Measurements from ENCODE around the gene MTERF4. TPM values are rescaled to one million over a fixed set of nuclear protein-coding genes. Genes with fewer than 3 reads are reported as not detected.
"Not testable (repeated sequence)": the region's sequence is repeated elsewhere in the genome, so short reads cannot be mapped to it uniquely, and the experiment has no call there.

Gene MTERF4
- total RNA-seq, 4 donors from 2014 or later: 26.9 to 39.1 (median 34.5) TPM

DNA sequence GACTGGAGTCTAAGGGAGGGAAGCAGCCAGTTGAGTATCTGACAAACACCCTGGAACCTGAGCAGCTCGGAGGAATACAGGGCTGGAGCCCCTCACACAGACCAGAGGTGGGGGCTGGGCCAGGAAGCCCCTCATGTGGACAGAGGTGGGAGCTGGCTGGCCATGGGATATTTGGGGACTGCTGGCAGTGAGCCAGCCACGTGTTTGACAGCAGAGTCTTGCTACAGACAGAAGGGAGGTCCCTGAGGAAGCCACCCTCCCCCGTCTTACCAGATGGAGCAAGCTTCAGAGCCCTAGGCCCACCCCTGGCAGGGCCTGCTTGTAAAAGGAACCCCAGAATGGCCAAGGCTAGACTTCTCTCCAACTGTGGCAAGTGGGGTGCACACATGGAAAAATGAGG is 3.6 kb upstream of the MTERF4 start:
- no peak for ATAC-seq (ENCODE audit: low FRiP score)
- DNase-seq (ENCODE audit: low spot score): no peak
- TF ChIP-seq, protein P1, sequence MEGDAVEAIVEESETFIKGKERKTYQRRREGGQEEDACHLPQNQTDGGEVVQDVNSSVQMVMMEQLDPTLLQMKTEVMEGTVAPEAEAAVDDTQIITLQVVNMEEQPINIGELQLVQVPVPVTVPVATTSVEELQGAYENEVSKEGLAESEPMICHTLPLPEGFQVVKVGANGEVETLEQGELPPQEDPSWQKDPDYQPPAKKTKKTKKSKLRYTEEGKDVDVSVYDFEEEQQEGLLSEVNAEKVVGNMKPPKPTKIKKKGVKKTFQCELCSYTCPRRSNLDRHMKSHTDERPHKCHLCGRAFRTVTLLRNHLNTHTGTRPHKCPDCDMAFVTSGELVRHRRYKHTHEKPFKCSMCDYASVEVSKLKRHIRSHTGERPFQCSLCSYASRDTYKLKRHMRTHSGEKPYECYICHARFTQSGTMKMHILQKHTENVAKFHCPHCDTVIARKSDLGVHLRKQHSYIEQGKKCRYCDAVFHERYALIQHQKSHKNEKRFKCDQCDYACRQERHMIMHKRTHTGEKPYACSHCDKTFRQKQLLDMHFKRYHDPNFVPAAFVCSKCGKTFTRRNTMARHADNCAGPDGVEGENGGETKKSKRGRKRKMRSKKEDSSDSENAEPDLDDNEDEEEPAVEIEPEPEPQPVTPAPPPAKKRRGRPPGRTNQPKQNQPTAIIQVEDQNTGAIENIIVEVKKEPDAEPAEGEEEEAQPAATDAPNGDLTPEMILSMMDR (IDR thresholded peaks at IDR 0.05): no peak

DNA sequence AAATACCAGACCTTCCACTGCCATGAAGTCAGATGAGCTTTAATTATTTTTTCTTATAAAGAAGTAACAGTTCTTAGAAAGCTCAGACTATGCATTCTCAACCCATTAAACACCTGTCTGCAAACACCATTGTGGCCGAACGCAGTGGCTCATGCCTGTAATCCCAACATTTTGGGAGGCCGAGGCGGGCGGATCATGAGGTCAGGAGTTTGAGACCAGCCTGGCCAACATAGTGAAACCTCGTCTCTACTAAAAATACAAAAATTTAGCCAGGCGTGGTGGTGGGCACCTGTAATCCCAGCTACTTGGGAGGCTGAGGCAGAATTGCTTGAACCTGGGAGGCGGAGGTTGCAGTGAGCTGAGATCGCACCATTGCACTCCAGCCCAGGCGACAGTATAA is 2.5 kb upstream of the MTERF4 start:
- ATAC-seq (ENCODE audit: low FRiP score); DNase-seq (ENCODE audit: low spot score): not testable (repeated sequence)

DNA sequence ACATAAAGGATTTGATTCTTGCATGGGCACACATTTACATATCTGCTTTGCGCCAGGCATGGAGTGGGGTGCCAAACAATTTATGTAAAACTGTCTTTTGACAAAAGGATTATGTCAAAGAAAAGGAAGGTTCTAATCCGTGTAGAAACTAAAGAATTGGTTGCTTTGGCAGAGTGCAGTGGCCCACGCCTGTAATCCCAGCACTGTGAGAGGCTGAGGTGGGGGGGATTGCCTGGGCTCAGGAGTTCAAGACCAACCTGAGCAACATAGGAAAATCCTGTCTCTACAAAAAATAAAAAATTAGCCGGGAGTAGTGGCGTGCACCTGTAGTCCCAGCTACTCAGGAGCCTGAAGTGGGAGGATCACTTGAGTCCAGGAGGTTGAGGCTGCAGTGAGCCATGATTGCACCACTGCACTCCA is 1.1 kb upstream of the MTERF4 start:
- DNase-seq (ENCODE audit: low spot score) (no peak), ATAC-seq (ENCODE audit: low FRiP score) (no peak)
- TF ChIP-seq, protein P1 (IDR thresholded peaks at IDR 0.05): no peak

DNA sequence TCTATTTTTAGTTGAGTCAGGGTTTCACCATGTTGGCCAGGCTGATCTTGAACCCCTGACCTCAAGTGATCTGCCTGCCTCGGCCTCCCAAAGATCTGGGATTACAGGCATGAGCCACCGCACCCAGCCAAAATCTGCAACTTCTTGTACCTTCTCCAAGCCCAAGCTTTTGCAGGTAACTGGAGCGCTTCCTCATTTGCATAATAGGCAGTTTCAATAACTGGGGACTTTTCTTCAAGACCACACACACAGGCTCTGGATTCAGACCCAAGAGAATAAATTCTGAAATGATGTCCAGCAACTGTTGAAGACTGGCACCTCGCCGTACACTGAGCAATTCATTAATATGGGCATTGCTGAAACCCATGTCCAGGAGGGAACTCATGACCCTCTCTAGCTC is 2.8 kb downstream of the MTERF4 start:
- ATAC-seq (ENCODE audit: low FRiP score): no peak
- TF ChIP-seq, protein P1 (IDR thresholded peaks at IDR 0.05): no peak
- DNase-seq (ENCODE audit: low spot score): no peak

DNA sequence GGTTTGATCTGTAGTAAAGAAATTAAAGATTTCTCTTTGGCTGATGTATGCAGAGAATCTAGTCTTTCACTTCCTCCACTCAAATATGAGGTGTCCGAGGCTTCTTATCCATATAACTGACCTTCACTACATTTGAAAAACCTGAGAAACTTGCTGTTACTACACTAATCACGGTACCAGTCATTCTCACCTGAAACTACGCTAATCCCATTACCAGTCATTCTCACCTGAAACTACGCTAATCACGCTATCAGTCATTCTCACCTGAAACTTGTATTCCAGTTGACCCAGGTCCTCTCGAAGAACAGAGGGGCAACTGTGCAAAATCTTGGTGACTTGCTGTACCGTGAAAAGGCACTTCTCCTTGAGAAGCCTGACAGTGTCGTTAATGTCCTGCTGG is 5.1 kb downstream of the MTERF4 start:
- DNase-seq (ENCODE audit: low spot score): no peak
- TF ChIP-seq, protein P1 (IDR thresholded peaks at IDR 0.05): no peak
- no peak for ATAC-seq (ENCODE audit: low FRiP score)

DNA sequence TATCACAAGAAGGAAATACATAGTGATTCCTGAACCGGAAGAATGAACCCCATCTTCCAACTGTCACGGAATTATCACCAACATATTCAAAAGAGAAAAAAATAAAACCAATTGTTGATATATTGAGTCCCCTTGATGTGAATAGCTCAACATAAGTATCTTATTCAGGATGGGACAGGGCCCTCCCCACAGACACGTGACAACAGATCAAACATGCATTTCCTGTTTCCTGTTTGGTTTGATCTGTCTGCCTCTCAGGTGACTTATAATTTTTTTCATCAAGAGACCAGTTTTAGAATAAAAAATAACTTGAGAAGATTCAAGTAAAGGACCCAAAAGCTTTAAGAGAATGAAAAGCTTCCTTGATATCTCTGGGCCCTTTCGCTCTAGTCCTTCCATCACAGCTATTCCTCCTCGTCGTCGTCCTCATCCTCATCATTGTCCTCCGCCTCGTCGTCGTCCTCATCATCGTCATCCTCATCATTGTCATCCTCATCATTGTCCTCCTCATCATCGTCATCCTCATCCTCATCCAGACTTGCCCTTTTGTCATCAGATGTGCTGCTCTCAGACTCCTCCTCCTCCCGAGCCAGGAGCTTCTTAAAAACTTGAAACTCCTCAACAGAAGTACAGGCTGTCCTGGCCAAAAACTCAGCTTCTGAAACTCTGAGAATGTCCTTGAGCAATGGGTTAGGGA is 6.3 kb downstream of the MTERF4 start:
- DNase-seq (ENCODE audit: low spot score) (no peak), ATAC-seq (ENCODE audit: low FRiP score) (no peak)
- TF ChIP-seq, protein P1 (IDR thresholded peaks at IDR 0.05): no peak

DNA sequence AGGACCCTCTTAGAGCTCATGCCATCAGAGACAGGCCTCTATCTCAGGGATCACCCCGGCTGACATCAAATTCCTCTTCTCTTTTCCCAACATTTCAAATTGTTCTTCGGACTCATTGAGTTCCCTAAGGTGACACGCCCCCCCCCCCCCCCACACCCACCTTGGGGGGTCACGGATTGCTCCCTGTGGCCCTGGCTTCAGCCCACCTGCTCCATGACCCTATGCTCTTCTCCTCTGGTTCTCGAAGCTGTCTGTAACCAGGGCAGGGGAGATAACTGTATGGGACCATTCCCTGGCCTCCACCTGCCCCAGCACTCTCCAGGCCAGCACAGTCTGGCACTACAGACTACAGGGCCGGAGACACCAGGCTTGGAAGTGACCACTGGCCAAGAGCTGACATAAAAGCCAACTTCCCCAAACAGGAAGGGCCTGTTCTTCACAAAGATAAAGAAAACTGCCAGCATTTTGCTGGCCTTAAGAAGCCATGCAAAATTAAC is 7.1 kb downstream of the MTERF4 start:
- TF ChIP-seq, protein P1 (IDR thresholded peaks at IDR 0.05): no peak
- DNase-seq (ENCODE audit: low spot score) (no peak), ATAC-seq (ENCODE audit: low FRiP score) (no peak)

Data from omental fat pad (tissue), 4 donors.